ENCODE measurements around the gene C19orf38. TPM values are rescaled to one million over a fixed set of nuclear protein-coding genes. Genes with fewer than 3 reads are reported as not detected.

C19orf38 gene, protein sequence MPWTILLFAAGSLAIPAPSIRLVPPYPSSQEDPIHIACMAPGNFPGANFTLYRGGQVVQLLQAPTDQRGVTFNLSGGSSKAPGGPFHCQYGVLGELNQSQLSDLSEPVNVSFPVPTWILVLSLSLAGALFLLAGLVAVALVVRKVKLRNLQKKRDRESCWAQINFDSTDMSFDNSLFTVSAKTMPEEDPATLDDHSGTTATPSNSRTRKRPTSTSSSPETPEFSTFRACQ
- total RNA-seq (2014; rRNA removed; shearing (Covaris generic)) = 0.71 and 0.98 TPM in 2 replicates
- 0.18 and 0.49 TPM in 2 replicates for polyA plus RNA-seq (2015; cell fraction: cytosol; rRNA removed)
- 0.26 and 0.30 TPM in 2 replicates for polyA plus RNA-seq (2015; cell fraction: nucleus; rRNA removed)

- in situ Hi-C loops (cut with HindIII; ENCODE audit: low pct_unique_long_range_greater_than_20kb, low sequenced_read_pairs) = no loop called here
- no peak for DNase-seq (ENCODE audit: low read depth, low spot score)
Measured at GRCh38 chr19:10848230-10848856, at the start of gene C19orf38. Gene C19orf38 (plus strand): TSS chr19:10848415. CDS start chr19:10848509, 94 bp downstream.

GRCh38 chr19:10800488-10800887 is 47.7 kb upstream of the C19orf38 start:
- no peak for DNase-seq (ENCODE audit: low read depth, low spot score)
- in situ Hi-C loops (cut with HindIII; ENCODE audit: low pct_unique_long_range_greater_than_20kb, low sequenced_read_pairs) = no loop called here

- in situ Hi-C loops (cut with HindIII; ENCODE audit: low pct_unique_long_range_greater_than_20kb, low sequenced_read_pairs) = no loop called here
- DNase-seq (ENCODE audit: low read depth, low spot score) = no peak
Measured at GRCh38 chr19:10802479-10802878, 45.7 kb upstream of the C19orf38 start.

- DNase-seq (ENCODE audit: low read depth, low spot score) = no peak
- in situ Hi-C loops (cut with HindIII; ENCODE audit: low pct_unique_long_range_greater_than_20kb, low sequenced_read_pairs) = no loop called here
Measured at GRCh38 chr19:10803252-10803651, 45.0 kb upstream of the C19orf38 start.

DNA sequence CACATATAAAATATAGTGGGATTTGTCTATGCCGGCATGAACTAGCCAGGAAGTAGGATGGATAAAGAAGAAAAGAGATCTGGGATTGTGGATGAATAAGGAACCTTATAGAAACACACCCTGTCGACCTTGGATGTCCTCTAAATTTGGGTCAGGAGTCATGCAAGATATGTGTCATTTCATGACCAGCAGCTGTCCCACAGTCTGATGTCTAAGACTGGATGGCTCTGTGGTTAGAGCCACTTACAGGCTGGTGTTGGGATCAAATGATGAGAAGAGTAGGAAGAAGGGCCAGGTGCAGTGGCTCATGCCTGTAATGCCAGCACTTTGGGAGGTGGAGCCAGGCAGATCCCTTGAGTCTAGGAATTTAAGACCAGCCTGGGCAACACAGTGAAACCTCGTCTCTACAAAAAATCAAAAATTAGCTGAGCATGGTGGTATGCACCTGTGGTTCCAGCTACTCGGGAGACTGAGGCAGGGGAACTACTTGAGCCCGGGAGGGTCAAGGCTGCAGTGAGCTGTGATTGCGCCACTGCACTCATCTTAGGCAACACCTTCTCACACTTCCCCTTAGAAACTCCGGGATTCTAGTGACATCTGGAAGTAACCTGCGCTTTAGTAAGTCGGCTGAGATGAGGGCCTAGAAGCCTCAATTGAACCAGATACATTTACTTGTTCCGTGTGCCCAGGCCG is 43.0 kb upstream of the C19orf38 start:
- no peak for DNase-seq (ENCODE audit: low read depth, low spot score)
- in situ Hi-C loops (cut with HindIII; ENCODE audit: low pct_unique_long_range_greater_than_20kb, low sequenced_read_pairs) = no loop called here

- DNase-seq (ENCODE audit: low read depth, low spot score) = no peak
- in situ Hi-C loops (cut with HindIII; ENCODE audit: low pct_unique_long_range_greater_than_20kb, low sequenced_read_pairs) = no loop called here
Measured at GRCh38 chr19:10805758-10806247, 42.4 kb upstream of the C19orf38 start.

DNA sequence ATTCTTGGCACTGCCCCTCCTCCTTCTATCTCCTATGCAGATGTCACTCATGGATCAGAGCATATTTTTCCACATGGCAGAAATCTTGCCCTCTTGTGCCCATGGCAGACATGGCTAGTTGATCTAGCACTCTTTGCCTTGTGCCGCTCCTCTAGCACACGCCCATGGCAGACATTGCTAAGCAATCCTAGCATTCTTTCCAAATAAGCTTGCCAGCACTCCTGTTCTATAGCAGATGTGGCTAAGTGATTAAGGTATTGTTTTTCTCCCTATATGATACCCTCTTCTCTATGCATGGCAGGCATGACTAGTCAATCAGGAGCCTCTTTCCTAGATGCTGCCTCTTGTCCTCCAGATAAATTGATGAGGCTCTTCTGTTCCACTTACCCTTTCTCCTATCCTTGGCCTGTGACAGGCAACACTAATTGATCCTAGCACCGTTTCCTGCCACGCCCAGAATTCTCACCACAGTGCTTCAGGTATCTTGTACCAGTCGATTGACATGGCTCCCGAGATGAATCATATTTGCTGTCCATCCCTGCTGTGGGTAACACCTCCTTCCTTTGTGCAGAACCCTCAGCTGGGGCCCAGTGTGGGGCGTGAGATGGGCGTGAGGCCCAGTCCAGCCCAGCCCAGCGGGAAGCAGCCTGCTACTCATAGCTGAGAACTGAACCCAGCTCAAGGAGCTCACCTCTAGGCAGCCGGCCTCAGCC is 39.1 kb upstream of the C19orf38 start:
- DNase-seq (ENCODE audit: low read depth, low spot score) = no peak
- in situ Hi-C loops (cut with HindIII; ENCODE audit: low pct_unique_long_range_greater_than_20kb, low sequenced_read_pairs) = no loop called here

- no peak for DNase-seq (ENCODE audit: low read depth, low spot score)
Measured at GRCh38 chr19:10809651-10810285, 38.4 kb upstream of the C19orf38 start.

GRCh38 chr19:10811391-10812111 is 36.7 kb upstream of the C19orf38 start:
- DNase-seq (ENCODE audit: low read depth, low spot score) = no peak
- in situ Hi-C loops (cut with HindIII; ENCODE audit: low pct_unique_long_range_greater_than_20kb, low sequenced_read_pairs) = no loop called here

More at GRCh38 chr19:10809651-10810285, 38.4 kb upstream of the C19orf38 start:
- in situ Hi-C loops (cut with HindIII; ENCODE audit: low pct_unique_long_range_greater_than_20kb, low sequenced_read_pairs) = no loop called here

- DNase-seq (ENCODE audit: low read depth, low spot score) = no peak
- in situ Hi-C loops (cut with HindIII; ENCODE audit: low pct_unique_long_range_greater_than_20kb, low sequenced_read_pairs) = no loop called here
Measured at GRCh38 chr19:10812196-10812595, 36.0 kb upstream of the C19orf38 start.

GRCh38 chr19:10812902-10813404 is 35.3 kb upstream of the C19orf38 start:
- peak; percentile 9 for DNase-seq (ENCODE audit: low read depth, low spot score)
- in situ Hi-C loops (cut with HindIII; ENCODE audit: low pct_unique_long_range_greater_than_20kb, low sequenced_read_pairs) = no loop called here

DNA sequence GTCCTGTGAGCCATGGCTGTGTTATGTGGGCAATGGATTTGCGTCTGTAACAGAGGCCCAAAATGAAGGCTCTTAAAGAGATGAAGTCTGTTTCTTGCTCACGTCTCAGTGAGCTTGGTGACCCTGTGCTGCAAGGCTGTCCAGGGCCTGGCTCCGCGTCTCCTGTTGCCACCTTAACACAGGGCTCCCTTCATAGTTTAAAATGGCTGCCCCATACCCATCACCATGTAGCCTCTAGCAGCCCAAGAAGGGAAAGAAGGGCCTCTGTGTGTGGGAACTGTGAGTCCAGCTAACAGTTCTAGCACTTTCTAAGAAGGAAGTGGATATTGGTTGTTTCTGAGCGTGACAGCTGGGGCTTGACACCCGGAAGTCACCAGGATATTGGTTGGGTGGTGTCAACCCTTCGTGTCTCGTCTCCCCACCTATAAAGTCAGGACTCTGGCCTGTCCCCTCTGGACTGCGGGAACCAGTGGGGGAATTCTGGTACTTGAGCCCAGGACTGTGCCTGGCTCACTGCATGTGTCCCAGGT is 33.1 kb upstream of the C19orf38 start:
- in situ Hi-C loops (cut with HindIII; ENCODE audit: low pct_unique_long_range_greater_than_20kb, low sequenced_read_pairs) = no loop called here
- DNase-seq (ENCODE audit: low read depth, low spot score) = no peak

DNA sequence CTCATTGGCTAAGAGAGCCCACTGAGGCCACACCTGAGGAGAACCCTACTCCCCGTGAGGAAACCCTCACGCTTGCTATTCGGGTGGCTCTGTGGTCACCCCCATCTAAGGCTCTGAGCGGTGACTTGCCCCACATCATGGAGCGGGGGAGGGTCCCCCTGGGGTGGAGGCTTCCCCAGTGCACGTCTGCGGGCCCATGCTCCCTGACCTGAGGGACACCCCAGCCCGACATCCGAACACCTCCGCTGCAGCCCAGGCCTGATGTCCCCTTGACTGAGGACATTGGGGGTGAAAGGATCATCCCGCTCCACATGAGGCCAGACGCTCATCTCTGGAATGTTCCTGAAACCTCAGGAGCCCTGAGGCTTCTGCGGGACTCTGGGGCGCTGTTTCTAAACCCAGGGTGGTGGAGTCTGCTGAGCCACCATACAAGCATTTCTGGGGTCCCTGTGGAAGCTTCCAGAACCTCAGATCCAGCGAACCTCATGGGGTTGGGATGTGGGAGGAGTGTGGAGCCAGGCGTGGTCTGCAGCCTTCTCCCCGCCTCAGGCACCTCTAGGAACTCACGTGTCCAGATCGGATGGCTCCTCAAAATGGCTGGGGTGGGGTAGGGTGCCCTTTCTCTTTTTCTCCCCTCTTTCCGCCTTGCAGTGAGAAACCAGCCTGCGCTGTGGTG is 32.1 kb upstream of the C19orf38 start:
- in situ Hi-C loops (cut with HindIII; ENCODE audit: low pct_unique_long_range_greater_than_20kb, low sequenced_read_pairs) = no loop called here
- DNase-seq (ENCODE audit: low read depth, low spot score) = no peak

DNA sequence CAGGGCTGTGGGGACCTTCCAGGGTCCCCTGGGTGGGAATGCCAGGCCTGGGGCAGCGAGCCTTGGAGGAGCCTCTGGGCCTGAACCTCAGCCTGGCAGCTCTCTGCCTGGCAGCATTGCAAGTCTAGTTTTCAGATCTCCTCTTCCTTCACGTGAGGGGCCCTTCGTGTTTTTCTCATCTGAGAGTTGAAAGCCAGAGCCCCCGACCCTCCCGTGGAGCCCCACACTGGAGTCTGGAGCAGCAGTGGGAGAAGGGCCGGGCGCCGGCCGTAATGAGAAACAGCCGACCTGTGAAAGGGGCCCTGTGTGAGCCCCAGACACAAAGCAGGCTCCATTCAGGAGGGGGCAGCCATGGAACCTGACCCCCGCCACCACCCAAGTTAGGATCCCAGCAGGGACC is 31.5 kb upstream of the C19orf38 start:
- in situ Hi-C loops (cut with HindIII; ENCODE audit: low pct_unique_long_range_greater_than_20kb, low sequenced_read_pairs) = no loop called here
- DNase-seq (ENCODE audit: low read depth, low spot score) = no peak

DNA sequence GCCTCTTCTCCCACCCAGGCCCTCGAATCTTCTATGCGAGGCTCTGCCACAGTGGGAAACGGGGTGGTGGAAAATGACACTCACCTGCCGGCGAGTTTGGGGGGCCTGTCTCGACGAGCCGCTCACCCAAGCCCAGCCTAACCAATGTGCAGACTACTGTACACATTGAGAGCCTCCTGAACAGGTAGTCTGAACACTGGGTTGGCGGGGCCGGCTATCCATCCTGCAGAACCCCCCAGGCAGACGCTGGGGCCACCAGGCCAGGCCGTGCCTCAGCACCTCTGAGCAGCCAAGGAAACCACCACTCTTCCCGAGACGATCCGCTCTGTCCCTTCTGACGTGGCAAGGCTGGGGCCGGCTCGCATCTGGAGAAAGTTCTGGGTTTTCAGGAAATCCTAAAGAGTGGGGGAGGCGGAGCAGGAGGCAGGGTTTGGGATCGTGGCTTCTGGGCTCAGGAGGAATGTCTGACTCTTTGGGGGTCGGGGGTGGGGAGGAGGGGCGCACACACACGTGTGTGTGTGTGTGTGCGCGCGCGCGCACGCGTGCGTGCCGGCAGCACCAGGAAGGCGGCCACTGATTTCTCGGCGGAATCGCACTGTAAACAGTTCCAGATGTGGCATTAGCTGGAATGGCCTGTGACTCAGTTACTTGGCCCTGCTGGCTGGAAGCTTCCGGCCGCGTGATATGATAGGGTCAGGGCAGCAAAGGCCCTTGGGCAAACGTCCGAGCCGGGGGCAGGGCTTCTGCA is 30.8 kb upstream of the C19orf38 start:
- DNase-seq (ENCODE audit: low read depth, low spot score) = no peak
- in situ Hi-C loops (cut with HindIII; ENCODE audit: low pct_unique_long_range_greater_than_20kb, low sequenced_read_pairs) = no loop called here

Measured in SK-MEL-5 (cell line).